WI38 (cell line): ENCODE measurements around the gene CAMK1D.

ENCODE experiments used
- H3K4me3 ChIP-seq: 2 replicates; pipeline ENCODE4 v1.5.1; 2011; ENCODE audit warnings: low read depth, mild to moderate bottlenecking, control low read depth, low read length
- TF ChIP-seq, protein P1 (sequence below): IDR thresholded peaks from 2 replicates; pipeline ENCODE4 v1.5.1; 2012; ENCODE audit warnings: low read depth, mild to moderate bottlenecking, control low read depth, low read length

Gene CAMK1D

GRCh38 chr10:12471135-12471534 is 121.8 kb downstream of the CAMK1D start:
- TF ChIP-seq, protein P1, sequence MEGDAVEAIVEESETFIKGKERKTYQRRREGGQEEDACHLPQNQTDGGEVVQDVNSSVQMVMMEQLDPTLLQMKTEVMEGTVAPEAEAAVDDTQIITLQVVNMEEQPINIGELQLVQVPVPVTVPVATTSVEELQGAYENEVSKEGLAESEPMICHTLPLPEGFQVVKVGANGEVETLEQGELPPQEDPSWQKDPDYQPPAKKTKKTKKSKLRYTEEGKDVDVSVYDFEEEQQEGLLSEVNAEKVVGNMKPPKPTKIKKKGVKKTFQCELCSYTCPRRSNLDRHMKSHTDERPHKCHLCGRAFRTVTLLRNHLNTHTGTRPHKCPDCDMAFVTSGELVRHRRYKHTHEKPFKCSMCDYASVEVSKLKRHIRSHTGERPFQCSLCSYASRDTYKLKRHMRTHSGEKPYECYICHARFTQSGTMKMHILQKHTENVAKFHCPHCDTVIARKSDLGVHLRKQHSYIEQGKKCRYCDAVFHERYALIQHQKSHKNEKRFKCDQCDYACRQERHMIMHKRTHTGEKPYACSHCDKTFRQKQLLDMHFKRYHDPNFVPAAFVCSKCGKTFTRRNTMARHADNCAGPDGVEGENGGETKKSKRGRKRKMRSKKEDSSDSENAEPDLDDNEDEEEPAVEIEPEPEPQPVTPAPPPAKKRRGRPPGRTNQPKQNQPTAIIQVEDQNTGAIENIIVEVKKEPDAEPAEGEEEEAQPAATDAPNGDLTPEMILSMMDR, result no peak

GRCh38 chr10:12473491-12473890 is 124.1 kb downstream of the CAMK1D start:
- TF ChIP-seq, protein P1, result no peak
- H3K4me3 ChIP-seq, result no peak overlapping the region

More at GRCh38 chr10:12471135-12471534, 121.8 kb downstream of the CAMK1D start:
- no peak overlapping the region for H3K4me3 ChIP-seq

DNA sequence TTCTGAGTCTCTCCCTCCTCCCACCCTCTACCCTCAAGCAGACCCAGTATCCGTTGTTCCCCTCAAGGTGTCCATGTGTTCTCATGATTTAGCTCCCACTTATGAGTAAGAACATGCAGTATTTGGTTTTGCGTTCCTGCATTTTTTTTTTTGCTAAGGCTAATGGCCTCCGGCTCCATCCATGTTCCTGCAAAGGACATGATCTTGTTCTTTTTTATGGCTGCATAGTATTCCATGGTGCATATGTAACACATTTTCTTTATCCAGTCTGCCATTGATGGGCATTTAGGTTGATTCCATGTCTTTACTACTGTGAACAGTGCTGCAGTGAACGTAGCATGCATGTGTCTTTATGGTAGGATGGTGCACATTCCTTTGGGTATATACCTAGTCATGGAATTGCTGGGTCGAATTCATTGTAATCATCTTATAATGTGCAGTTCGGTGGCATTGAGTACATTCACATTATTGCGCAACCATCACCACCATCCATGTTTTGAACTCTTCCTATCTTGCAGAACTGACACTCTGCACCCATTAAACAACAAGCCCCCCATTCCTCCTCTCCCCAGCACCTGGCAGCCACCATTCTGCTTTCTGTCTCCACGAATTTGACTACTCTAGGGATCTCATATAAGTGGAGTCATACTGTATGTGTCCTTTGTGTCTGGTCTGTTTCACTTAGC is 125.5 kb downstream of the CAMK1D start:
- H3K4me3 ChIP-seq, result no peak overlapping the region
- TF ChIP-seq, protein P1, result no peak

DNA sequence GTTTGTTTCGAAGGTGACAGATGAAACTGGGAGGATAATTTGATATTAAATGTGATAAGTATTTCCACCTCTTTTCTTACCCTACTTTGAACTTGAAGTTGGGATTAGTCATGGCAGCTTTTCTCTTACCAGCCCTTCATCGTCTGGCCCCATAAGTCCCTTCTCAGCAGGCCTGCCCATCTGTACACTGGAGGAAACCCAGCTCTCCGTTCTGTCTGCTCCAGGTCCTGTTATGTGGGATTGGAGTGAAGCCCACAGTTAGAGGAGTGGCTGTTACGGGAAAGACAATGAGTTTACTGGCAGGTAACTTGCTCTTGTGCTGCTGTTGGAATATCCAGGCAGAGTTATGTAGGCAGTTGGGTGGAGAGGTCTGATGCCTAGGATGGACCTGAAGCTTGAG is 127.3 kb downstream of the CAMK1D start:
- TF ChIP-seq, protein P1, result no peak
- no peak overlapping the region for H3K4me3 ChIP-seq

GRCh38 chr10:12479437-12479844 is 130.1 kb downstream of the CAMK1D start:
- TF ChIP-seq, protein P1, result no peak
- H3K4me3 ChIP-seq, result no peak overlapping the region

GRCh38 chr10:12479924-12480323 is 130.6 kb downstream of the CAMK1D start:
- TF ChIP-seq, protein P1, result no peak
- no peak overlapping the region for H3K4me3 ChIP-seq

DNA sequence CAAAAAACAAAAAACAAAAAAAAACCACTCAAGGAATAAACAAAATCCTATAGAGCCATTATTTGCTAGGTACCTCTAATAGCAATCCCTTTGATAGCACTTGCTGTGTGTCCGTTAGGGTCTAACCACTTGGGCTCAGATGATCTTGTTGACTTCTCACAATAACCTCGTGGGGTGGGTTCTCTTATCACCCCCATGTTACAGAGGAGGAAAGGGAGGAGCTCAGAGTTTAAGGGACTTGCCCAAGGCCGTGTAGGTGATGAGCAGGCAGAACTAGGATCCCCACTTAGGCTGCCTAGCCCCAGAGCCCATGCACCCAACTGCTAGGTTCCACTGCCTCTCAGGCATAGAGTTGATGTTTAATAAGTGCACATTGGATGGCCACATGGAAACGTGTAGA is 131.1 kb downstream of the CAMK1D start:
- TF ChIP-seq, protein P1, result no peak
- H3K4me3 ChIP-seq, result no peak overlapping the region
